ENCODE measurements around the gene AGAP1.

DNA sequence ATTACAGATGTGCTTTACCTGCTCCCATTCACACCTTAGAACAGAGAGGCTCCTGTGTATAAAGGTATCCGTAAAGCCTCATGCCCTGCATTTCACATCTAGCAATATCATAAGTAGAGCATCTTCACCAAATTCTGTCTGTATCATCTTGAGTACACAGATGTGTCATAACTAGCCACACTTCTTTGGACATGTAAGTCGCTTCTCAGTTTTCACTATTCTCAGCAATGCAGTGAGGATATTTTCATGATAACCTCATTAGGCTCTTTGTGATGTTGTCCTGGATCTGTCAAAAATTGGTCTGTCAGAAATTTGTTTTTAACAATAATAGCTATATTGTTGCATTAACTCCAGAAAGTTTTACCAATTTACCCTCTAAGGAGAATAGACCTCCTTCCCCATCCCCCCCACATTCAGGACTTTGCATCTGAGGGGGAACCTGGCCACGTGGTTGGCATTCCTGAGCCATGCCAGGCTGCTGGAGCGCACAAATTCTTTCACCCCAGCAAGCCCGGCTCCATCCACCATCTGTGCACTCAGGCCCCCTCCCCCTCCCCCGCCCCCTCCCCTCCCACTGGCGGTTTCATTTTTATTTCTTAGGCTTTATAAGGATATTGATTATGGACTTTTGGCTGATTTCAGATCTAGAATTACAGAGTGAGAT is 34.1 kb downstream of the AGAP1 start:
- TF ChIP-seq, protein P1, sequence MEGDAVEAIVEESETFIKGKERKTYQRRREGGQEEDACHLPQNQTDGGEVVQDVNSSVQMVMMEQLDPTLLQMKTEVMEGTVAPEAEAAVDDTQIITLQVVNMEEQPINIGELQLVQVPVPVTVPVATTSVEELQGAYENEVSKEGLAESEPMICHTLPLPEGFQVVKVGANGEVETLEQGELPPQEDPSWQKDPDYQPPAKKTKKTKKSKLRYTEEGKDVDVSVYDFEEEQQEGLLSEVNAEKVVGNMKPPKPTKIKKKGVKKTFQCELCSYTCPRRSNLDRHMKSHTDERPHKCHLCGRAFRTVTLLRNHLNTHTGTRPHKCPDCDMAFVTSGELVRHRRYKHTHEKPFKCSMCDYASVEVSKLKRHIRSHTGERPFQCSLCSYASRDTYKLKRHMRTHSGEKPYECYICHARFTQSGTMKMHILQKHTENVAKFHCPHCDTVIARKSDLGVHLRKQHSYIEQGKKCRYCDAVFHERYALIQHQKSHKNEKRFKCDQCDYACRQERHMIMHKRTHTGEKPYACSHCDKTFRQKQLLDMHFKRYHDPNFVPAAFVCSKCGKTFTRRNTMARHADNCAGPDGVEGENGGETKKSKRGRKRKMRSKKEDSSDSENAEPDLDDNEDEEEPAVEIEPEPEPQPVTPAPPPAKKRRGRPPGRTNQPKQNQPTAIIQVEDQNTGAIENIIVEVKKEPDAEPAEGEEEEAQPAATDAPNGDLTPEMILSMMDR (IDR thresholded peaks at IDR 0.05) = no peak
- TF ChIP-seq POLR2AphosphoS5 (IDR thresholded peaks at IDR 0.05) = no peak

Measured in sigmoid colon (tissue), 4 donors.